Caco-2 (cell line): ENCODE results near the gene INCA1. TPM values are rescaled to one million over a fixed set of nuclear protein-coding genes. Genes with fewer than 3 reads are reported as not detected.
"Not testable (repeated sequence)": the region's sequence is repeated elsewhere in the genome, so short reads cannot be mapped to it uniquely, and the experiment has no call there.

ENCODE experiments used
- BruUV-seq: library from RNA; stranded (reverse); fragments of 400-500 nt; replicated peaks from 2 replicates; lab custom pipeline; 2021; lab: Mats Ljungman, UMichigan
- CTCF ChIA-PET: fragments of 300-600 bp; sonication (Branson Sonifier 250); formaldehyde crosslinking; loops from one replicate; lab custom pipeline; 2022; ENCODE audit warnings: antibody characterized with exemption; lab: Charles Lee
- POLR2A ChIA-PET: fragments of 300-600 bp; sonication (Branson Sonifier 250); formaldehyde crosslinking; loops from one replicate; lab custom pipeline; 2022; ENCODE audit warnings: antibody characterized with exemption; lab: Charles Lee
- DNase-seq, 2 experiments: peaks; one replicate each; pipeline versions ENCODE4 v3.0.0 to v3.0.0-alpha.2; 2020 to 2022
- H3K27me3 ChIP-seq: replicated peaks from 2 replicates; pipeline ENCODE4 v1.6.0; 2011; ENCODE audit warnings: low read length; ENCODE audit not compliant: control insufficient read depth, insufficient read depth
- H3K36me3 ChIP-seq: 2 replicates; pipeline ENCODE4 v1.5.1; 2011; ENCODE audit warnings: low read length; ENCODE audit not compliant: control insufficient read depth, insufficient read depth
- H3K4me1 ChIP-seq: fragments of 250-450 bp; sonication (Bioruptor Pico); 2 replicates; pipeline ENCODE4 v1.5.1; 2020; ENCODE audit warnings: mild to moderate bottlenecking
- H3K4me3 ChIP-seq: 2 replicates; pipeline ENCODE4 v1.5.1; 2011; ENCODE audit warnings: low read depth, mild to moderate bottlenecking, control low read depth, low read length
- H3K9me3 ChIP-seq: fragments of 250-450 bp; sonication (Bioruptor Pico); 2 replicates; pipeline ENCODE4 v1.5.1; 2020; ENCODE audit warnings: mild to moderate bottlenecking, moderate library complexity
- H3K27ac Mint-ChIP-seq: one replicate; pipeline ENCODE4 v1.8.0; 2022; ENCODE audit warnings: mixed read lengths; ENCODE audit not compliant: unreplicated experiment
- H3K27me3 Mint-ChIP-seq: one replicate; pipeline ENCODE4 v1.8.0; 2022; ENCODE audit warnings: mixed read lengths; ENCODE audit not compliant: insufficient read depth, unreplicated experiment
- H3K36me3 Mint-ChIP-seq: one replicate; pipeline ENCODE4 v1.8.0; 2022; ENCODE audit warnings: mild to moderate bottlenecking, mixed read lengths; ENCODE audit not compliant: insufficient read depth, unreplicated experiment
- H3K4me1 Mint-ChIP-seq: one replicate; pipeline ENCODE4 v1.8.0; 2022; ENCODE audit warnings: low read depth, mixed read lengths; ENCODE audit not compliant: unreplicated experiment
- H3K4me3 Mint-ChIP-seq: one replicate; pipeline ENCODE4 v1.8.0; 2022; ENCODE audit warnings: mild to moderate bottlenecking, moderate library complexity, mixed read lengths; ENCODE audit not compliant: unreplicated experiment
- H3K9me3 Mint-ChIP-seq: one replicate; pipeline ENCODE4 v1.8.0; 2022; ENCODE audit warnings: mixed read lengths; ENCODE audit not compliant: unreplicated experiment
- intact Hi-C: fragments of 100-400 bp; cut with micrococcal nuclease; formaldehyde crosslinking; loops from one replicate; pipeline ENCODE4 v1.10.0; 2022; ENCODE audit not compliant: unreplicated experiment
- total RNA-seq: library from RNA; stranded (reverse); gene quantifications from 2 replicates; pipeline ENCODE4 v1.2.3, GENCODE V29; 2022
- TF ChIP-seq, protein P1 (sequence below), 2 experiments: fragments of 200-600 bp in 1 of 2; IDR thresholded peaks; 1 replicate in 1 of 2; 2 replicates in 1 of 2; pipeline versions ENCODE4 v1.5.1 to v1.8.0; 2011 to 2022; ENCODE audit warnings: antibody characterized with exemption in 1 of 2, control low read depth in 1 of 2, inconsistent platforms in 1 of 2, low read depth in 1 of 2, low read length in 1 of 2, mild to moderate bottlenecking in 1 of 2, moderate library complexity in 1 of 2; ENCODE audit not compliant: insufficient read depth in 1 of 2, severe bottlenecking in 1 of 2, unreplicated experiment in 1 of 2

The INCA1 gene
- total RNA-seq, 1 experiment from 2014 or later: 0.64 TPM

DNA sequence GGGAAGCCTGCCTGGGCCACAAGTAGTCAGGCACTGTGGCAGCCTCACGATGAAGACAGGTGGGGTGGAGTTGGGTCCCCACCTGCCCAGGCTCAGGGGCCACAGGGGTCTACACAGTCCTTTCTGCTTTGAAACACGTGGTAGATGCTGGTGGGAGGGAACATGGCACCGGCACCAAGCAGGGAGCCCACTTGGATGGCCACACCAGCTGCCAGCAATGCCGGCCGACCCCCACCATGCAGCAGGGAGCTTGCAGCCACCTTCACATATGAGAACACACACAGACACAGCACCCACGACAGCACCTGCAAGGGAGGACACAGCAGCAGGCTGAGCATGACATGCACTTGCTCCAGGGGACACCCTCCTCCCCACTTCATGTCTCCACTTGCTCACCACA lies 35.5 kb upstream of the INCA1 start:
- no peaks in the 10 kb centered on the region for H3K27me3 Mint-ChIP-seq
- no peak overlapping the region for H3K27ac Mint-ChIP-seq
- BruUV-seq: no TSS peak
- Histone ChIP-seq H3K36me3 (no peaks in the 10 kb centered on the region), H3K9me3 (no peaks in the 10 kb centered on the region), H3K4me3 (no peak overlapping the region), H3K4me1 (no peaks in the 10 kb centered on the region), H3K27me3 (no peaks in the 10 kb centered on the region)
- DNase-seq: no peak
- no peaks in the 10 kb centered on the region for H3K4me1 Mint-ChIP-seq
- TF ChIP-seq, protein P1, sequence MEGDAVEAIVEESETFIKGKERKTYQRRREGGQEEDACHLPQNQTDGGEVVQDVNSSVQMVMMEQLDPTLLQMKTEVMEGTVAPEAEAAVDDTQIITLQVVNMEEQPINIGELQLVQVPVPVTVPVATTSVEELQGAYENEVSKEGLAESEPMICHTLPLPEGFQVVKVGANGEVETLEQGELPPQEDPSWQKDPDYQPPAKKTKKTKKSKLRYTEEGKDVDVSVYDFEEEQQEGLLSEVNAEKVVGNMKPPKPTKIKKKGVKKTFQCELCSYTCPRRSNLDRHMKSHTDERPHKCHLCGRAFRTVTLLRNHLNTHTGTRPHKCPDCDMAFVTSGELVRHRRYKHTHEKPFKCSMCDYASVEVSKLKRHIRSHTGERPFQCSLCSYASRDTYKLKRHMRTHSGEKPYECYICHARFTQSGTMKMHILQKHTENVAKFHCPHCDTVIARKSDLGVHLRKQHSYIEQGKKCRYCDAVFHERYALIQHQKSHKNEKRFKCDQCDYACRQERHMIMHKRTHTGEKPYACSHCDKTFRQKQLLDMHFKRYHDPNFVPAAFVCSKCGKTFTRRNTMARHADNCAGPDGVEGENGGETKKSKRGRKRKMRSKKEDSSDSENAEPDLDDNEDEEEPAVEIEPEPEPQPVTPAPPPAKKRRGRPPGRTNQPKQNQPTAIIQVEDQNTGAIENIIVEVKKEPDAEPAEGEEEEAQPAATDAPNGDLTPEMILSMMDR (IDR thresholded peaks at IDR 0.05; ENCODE audit: insufficient read depth in 1 of 2, low read depth in 1 of 2, low read length in 1 of 2, severe bottlenecking in 1 of 2, unreplicated experiment in 1 of 2): no peak
- no peaks in the 10 kb centered on the region for H3K36me3 Mint-ChIP-seq
- H3K4me3 Mint-ChIP-seq: no peak overlapping the region
- CTCF ChIA-PET: no interaction called here
- no peaks in the 10 kb centered on the region for H3K9me3 Mint-ChIP-seq
- intact Hi-C loops: no loop called here
- POLR2A ChIA-PET: no interaction called here

DNA sequence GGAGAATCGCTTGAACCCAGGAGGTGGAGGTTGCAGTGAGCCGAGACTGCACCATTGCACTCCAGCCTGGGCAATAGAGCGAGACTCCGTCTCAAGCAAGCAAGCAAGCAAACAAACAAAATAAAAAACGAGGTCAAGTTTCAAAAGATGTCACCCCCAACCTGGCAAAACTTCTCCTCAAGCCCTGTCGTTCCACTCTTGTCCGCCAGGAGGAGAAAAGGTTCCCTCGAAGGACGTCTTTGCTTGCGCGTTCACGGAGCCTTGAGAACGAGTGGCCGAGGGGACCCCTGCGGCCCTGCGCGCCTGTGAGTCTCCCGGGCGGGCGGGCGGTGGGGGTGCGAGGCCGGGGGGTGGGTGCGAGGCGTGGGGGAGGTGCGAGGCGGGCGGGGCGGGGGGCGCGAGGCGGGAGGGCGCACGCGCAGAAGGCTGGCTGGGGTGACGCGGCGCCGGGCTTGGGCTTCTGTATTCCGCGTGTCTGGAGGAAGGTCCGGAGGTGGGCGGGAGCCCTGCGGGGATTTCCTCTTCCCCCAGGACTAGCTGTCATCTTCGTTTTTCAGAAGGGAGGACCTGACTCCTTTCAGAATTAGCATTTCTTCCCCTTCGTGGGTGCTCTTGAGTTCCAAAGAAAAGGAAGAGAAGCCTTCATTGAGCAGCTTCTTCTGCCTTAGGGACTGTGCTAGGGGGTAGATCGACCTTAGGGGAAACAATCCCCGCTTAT lies 34.2 kb upstream of the INCA1 start:
- Mint-ChIP-seq H3K4me1 (no peaks in the 10 kb centered on the region), H3K36me3 (no peaks in the 10 kb centered on the region), H3K27me3 (no peaks in the 10 kb centered on the region), H3K9me3 (no peaks in the 10 kb centered on the region), H3K4me3 (peak overlapping the region; percentile 69), H3K27ac (no peak overlapping the region)
- Histone ChIP-seq H3K36me3 (no peaks in the 10 kb centered on the region), H3K4me1 (no peaks in the 10 kb centered on the region), H3K4me3 (peak overlapping the region; percentile 33), H3K27me3 (no peaks in the 10 kb centered on the region), H3K9me3 (no peaks in the 10 kb centered on the region)
- no TSS peak for BruUV-seq
- DNase-seq: peak; percentile 77 to 79
- CTCF ChIA-PET: no interaction called here
- intact Hi-C loops: loop anchor here (2.0 kb wide), 1 partner anchor 31 kb away; no protein-coding TSS in a partner anchor
- POLR2A ChIA-PET: no interaction called here
- TF ChIP-seq, protein P1 (IDR thresholded peaks at IDR 0.05; ENCODE audit: insufficient read depth in 1 of 2, low read depth in 1 of 2, low read length in 1 of 2, severe bottlenecking in 1 of 2, unreplicated experiment in 1 of 2): peak; percentile 63 to 68

DNA sequence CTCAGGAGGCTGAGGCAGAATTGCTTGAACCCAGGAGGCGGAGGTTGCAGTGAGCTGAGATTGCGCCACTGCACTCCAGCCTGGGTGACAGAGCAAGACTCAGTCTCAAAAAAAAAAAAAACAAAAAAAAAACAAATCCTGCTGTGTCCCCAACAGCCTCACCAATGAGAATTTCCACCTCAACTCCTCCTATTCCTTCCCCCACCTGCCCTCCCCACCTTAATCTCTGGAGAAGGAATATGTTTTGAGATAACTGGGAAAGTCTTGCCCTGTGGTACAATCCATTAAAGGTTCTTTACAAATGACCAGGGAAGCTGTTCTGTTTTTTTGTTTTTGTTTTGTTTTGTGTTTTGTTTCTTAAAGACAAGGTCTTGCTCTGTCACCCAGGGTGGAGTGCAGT lies 32.8 kb upstream of the INCA1 start:
- CTCF ChIA-PET: interaction anchor here (0.6 kb wide), 1 partner anchor 28 kb away, joined by 4 read pairs; no protein-coding TSS in a partner anchor
- H3K27ac Mint-ChIP-seq, H3K27me3 ChIP-seq, H3K27me3 Mint-ChIP-seq, H3K4me3 ChIP-seq, POLR2A ChIA-PET, H3K9me3 Mint-ChIP-seq, H3K36me3 ChIP-seq, H3K4me1 Mint-ChIP-seq, H3K36me3 Mint-ChIP-seq, H3K4me1 ChIP-seq, BruUV-seq, H3K4me3 Mint-ChIP-seq, H3K9me3 ChIP-seq, DNase-seq: not testable (repeated sequence)
- intact Hi-C loops: loop anchor here (2.0 kb wide), 1 partner anchor 33 kb away; no protein-coding TSS in a partner anchor
